Stimulated activated CD4-positive, alpha-beta T cell treated with anti-CD3 and anti-CD28 coated beads, Interleukin-1b, Interleukin-23, amount 100 ng/mL, for 4 hours (primary cell): ENCODE results near the gene KDM4B.
"Not testable (repeated sequence)": the region's sequence is repeated elsewhere in the genome, so short reads cannot be mapped to it uniquely, and the experiment has no call there.

ENCODE experiments used
- DNase-seq, 2 donors: peaks; one replicate each; pipeline ENCODE4 v3.0.0-alpha.2; 2020; ENCODE audit warnings: low read depth in 2 of 2

KDM4B gene

GRCh38 chr19:4968462-4969291, at the start of gene KDM4B:
Gene KDM4B (plus strand): TSS chr19:4969113. CDS start chr19:5032891, 63,778 bp downstream.
- peak; percentile 97 to 98 for DNase-seq

- DNase-seq: no peak
Measured at GRCh38 chr19:4922530-4923275, 46.2 kb upstream of the KDM4B start.

- no peak for DNase-seq
Measured at GRCh38 chr19:4923276-4923747, 45.6 kb upstream of the KDM4B start.

GRCh38 chr19:4929186-4929585, 39.7 kb upstream of the KDM4B start:
- no peak for DNase-seq

- no peak for DNase-seq
Measured at GRCh38 chr19:4930664-4931063, 38.2 kb upstream of the KDM4B start.

GRCh38 chr19:4932711-4933110, 36.2 kb upstream of the KDM4B start:
- no peak for DNase-seq

- no peak for DNase-seq
Measured at GRCh38 chr19:4933528-4933927, 35.4 kb upstream of the KDM4B start.

- no peak for DNase-seq
Measured at GRCh38 chr19:4935444-4935843, 33.5 kb upstream of the KDM4B start.

GRCh38 chr19:4937060-4937459, 31.9 kb upstream of the KDM4B start:
- no peak for DNase-seq

- not testable (repeated sequence) for DNase-seq
Measured at GRCh38 chr19:4938461-4938860, 30.5 kb upstream of the KDM4B start.

GRCh38 chr19:4939466-4939865, 29.4 kb upstream of the KDM4B start:
- no peak for DNase-seq

- DNase-seq: not testable (repeated sequence)
Measured at GRCh38 chr19:4941638-4942169, 27.2 kb upstream of the KDM4B start.

- DNase-seq: not testable (repeated sequence)
Measured at GRCh38 chr19:4950650-4951049, 18.3 kb upstream of the KDM4B start.

- DNase-seq: no peak
Measured at GRCh38 chr19:4951656-4952055, 17.3 kb upstream of the KDM4B start.

GRCh38 chr19:4952945-4953344, 16.0 kb upstream of the KDM4B start:
- DNase-seq: no peak

- not testable (repeated sequence) for DNase-seq
Measured at GRCh38 chr19:4954320-4955149, 14.4 kb upstream of the KDM4B start.

- DNase-seq: no peak
Measured at GRCh38 chr19:4955274-4955673, 13.6 kb upstream of the KDM4B start.

GRCh38 chr19:4957981-4958380, 10.9 kb upstream of the KDM4B start:
- DNase-seq: no peak

GRCh38 chr19:4962085-4962619, 6.8 kb upstream of the KDM4B start:
- DNase-seq: no peak

- no peak for DNase-seq
Measured at GRCh38 chr19:4965061-4965460, 3.9 kb upstream of the KDM4B start.

- DNase-seq: no peak
Measured at GRCh38 chr19:4966591-4966990, 2.3 kb upstream of the KDM4B start.
